Skeletal muscle satellite cell (primary cell): ENCODE data around the gene CDK6.

Source experiments
- H3K27me3 ChIP-seq: 2 replicates; pipeline ENCODE4 v1.7.0; 2013; ENCODE audit warnings: low read length; ENCODE audit not compliant: control insufficient read depth, insufficient read depth
- H3K36me3 ChIP-seq: 2 replicates; pipeline ENCODE4 v1.7.0; 2013; ENCODE audit warnings: mild to moderate bottlenecking, control low read depth, low read length; ENCODE audit not compliant: insufficient read depth
- H3K4me1 ChIP-seq: 2 replicates; pipeline ENCODE4 v1.7.0; 2013; ENCODE audit warnings: low read length; ENCODE audit not compliant: control insufficient read depth, insufficient read depth
- H3K4me2 ChIP-seq: 2 replicates; pipeline ENCODE4 v1.7.0; 2013; ENCODE audit warnings: mild to moderate bottlenecking, low read length
- H3K4me3 ChIP-seq: 2 replicates; pipeline ENCODE4 v1.7.0; 2013; ENCODE audit warnings: low read length
- H3K9ac ChIP-seq: 2 replicates; pipeline ENCODE4 v1.7.0; 2013; ENCODE audit warnings: mild to moderate bottlenecking, low read depth, low read length, moderate library complexity
- H3K9me3 ChIP-seq: replicated peaks from 2 replicates; pipeline ENCODE4 v1.7.0; 2013; ENCODE audit warnings: mild to moderate bottlenecking, control low read depth, low read length

CDK6 gene

DNA sequence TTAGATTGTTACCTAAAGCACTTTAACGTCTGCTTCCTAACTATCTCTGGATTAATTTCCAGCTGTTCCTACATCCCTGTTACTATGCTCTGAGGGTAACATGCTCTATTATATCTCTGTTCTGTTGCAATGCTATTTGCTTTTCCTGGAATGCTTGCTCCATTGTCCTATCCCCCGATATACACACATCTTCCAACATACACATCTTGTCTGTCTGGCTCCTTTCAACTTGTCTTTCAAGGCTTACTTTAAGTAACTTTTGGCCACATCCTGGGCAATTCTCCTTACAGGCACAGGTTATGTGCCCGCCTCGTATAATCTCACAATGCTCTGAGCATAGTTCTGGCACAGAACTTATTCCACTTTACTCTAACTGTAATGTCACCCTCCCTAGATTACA lies 96.2 kb downstream of the CDK6 start:
- Histone ChIP-seq H3K9ac (peak overlapping the region; percentile 0), H3K27me3 (no peaks in the 10 kb centered on the region), H3K36me3 (peaks cover 6% of the 10 kb centered on the region), H3K4me3 (no peak overlapping the region), H3K4me1 (peaks cover 49% of the 10 kb centered on the region), H3K9me3 (no peaks in the 10 kb centered on the region), H3K4me2 (peak overlapping the region; percentile 56)

DNA sequence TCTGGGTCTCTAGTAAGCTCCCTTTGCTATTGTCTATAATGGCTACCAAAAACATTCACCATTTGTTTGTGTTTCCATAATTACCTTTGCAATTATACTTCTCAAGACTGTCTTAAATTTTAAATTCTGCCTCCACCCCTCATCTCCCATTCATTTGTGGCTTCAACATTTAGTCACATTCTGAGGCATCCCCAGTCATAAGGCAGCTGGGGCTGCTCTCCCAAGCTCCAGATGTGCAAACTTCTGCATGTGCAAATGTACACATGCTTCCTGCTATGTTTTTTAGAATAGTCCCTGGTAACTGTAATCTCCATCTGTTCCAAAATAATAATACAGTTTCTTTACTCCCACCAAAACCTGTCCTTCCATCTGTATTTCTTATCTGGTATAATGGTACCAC lies 97.3 kb downstream of the CDK6 start:
- Histone ChIP-seq H3K27me3 (no peaks in the 10 kb centered on the region), H3K9me3 (no peaks in the 10 kb centered on the region), H3K4me2 (no peak overlapping the region), H3K36me3 (no peaks in the 10 kb centered on the region), H3K4me1 (peaks cover 54% of the 10 kb centered on the region), H3K9ac (no peak overlapping the region), H3K4me3 (no peak overlapping the region)

DNA sequence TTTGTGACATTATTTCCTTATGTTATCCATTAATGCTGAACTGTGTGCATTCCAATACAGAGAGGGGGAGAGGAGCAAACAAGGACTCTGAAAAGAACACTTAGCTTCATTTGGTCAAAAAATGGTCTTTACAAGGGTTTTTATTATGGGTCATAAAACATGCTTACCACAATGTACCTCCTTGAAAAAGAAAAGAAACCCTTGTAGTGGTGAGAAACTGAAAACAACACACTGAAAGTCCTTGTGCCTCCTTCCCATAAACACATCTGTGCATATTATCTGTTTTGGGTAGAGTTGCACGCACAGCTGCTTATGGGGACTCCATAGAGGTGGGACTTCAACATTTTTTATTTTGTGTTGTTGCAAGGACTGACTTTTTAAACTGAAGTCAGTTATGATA lies 98.7 kb downstream of the CDK6 start:
- H3K27me3 ChIP-seq: no peaks in the 10 kb centered on the region
- H3K9ac ChIP-seq: no peak overlapping the region
- no peak overlapping the region for H3K4me3 ChIP-seq
- peaks cover 55% of the 10 kb centered on the region for H3K4me1 ChIP-seq
- H3K9me3 ChIP-seq: no peaks in the 10 kb centered on the region
- H3K4me2 ChIP-seq: no peak overlapping the region
- no peaks in the 10 kb centered on the region for H3K36me3 ChIP-seq

DNA sequence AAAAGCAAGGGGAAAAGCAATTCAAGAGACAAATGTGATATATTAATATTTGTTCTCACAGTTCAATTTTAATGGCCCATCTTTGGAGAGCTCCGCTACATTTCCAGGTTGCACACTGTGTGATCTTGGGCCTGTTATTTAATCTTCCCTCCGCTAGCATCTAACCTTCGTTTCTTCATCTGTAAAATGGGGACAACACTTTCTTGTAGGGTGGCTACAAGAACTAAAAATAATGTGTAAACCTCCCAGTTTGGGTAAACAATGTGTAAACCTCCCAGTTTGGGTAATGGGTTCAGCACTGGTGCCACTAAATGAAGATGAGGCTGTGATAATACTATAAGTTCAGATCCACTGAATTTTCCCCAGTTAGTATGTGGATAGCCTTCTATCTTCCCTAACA lies 99.5 kb downstream of the CDK6 start:
- Histone ChIP-seq H3K9ac (no peak overlapping the region), H3K4me3 (no peak overlapping the region), H3K9me3 (no peaks in the 10 kb centered on the region), H3K4me2 (no peak overlapping the region), H3K36me3 (no peaks in the 10 kb centered on the region), H3K4me1 (peaks cover 58% of the 10 kb centered on the region), H3K27me3 (no peaks in the 10 kb centered on the region)

DNA sequence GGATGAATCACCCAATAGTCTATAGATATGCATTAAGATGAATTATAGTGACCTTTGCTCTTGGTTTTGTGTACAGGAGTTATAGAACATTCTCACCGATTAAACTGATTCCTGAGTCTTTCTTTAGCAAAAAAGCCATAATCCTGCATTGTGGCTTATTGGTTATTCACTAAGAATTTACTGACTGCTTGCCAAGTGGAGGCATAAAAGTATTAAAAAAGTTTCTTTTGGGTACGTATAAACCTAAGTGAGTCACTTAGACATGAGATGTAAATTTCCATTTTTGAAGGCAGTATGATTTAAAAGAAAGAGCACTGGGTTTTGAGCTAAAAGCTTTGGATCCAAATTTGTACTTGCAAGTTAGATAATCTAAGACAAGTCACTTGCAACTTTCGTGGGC lies 100.7 kb downstream of the CDK6 start:
- no peaks in the 10 kb centered on the region for H3K27me3 ChIP-seq
- H3K4me1 ChIP-seq: peaks cover 58% of the 10 kb centered on the region
- no peak overlapping the region for H3K9ac ChIP-seq
- H3K4me3 ChIP-seq: no peak overlapping the region
- no peaks in the 10 kb centered on the region for H3K36me3 ChIP-seq
- no peaks in the 10 kb centered on the region for H3K9me3 ChIP-seq
- peak overlapping the region; percentile 45 for H3K4me2 ChIP-seq

DNA sequence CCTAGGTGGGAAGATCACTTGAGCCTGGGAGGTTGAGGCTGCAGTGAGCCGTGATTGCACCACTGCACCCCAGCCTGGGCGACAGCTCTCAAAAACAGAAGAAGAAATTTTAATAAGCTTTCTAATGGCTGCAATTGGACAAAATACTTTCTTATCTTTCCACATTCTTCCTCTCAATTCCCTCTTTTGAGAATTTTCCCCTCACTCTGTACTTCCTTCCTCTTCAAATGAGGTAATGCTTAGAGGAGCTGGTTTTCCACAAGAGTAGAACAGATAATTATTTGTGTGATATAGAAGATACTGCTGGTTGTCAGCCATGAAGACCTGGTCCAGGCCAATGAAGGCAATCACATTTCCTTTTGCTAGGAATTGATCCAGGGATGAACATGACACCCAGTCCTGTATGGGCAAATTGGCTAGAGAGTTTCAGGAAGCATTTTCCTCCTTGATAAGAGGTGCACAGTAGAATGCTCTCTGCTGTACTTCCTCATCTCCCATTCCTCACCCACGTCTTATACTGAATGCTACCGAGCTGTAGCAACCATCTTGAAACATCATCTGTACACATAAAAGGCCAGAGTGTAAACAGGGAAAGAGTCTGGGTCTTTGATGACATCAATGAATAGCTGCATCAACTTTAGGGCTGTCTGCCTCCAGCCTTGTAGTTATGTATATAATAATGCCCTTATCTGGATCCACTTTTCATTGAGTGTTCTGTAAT lies 103.9 kb downstream of the CDK6 start:
- no peaks in the 10 kb centered on the region for H3K36me3 ChIP-seq

DNA sequence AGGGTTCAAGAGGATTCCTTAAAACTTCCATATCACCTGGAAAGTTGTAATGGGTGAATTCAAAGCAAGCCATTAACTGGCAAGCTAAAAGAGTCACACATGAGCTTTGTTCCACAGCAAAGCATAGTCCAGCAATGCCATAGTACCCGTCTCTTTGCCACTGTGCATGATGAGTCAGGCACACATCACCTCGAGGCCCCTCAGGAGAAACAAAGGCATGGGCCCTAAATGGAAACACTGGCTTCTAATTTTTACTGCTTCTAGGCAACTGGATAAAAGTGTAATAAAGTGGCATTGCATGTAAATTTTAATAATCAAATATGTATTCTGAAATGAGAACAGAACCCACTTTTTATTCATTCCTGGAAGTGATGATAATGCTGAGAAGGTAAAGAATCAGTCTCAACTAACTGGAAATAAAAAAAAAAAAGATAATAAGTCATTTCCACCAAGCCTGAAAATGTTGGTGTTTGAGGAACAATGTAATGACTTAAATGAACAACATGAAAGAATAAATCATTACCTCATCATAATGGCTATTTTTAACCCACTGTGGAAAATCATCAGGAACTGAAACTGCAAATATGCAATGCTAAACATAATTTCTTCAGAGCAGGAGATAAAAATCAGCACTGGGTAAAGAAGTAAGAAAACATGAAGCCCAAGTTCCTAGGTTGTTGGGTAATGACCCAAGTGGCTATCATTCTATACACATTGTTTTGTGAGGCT lies 104.9 kb downstream of the CDK6 start:
- Histone ChIP-seq H3K9ac (peak overlapping the region; percentile 14), H3K9me3 (no peaks in the 10 kb centered on the region), H3K4me2 (peak overlapping the region; percentile 39), H3K4me1 (peaks cover 58% of the 10 kb centered on the region), H3K36me3 (no peaks in the 10 kb centered on the region), H3K4me3 (peak overlapping the region; percentile 36), H3K27me3 (no peaks in the 10 kb centered on the region)

More for the DNA sequence above, 103.9 kb downstream of the CDK6 start:
- Histone ChIP-seq H3K4me3 (no peak overlapping the region), H3K4me2 (no peak overlapping the region), H3K27me3 (no peaks in the 10 kb centered on the region), H3K4me1 (peaks cover 55% of the 10 kb centered on the region), H3K9me3 (no peaks in the 10 kb centered on the region), H3K9ac (no peak overlapping the region)

DNA sequence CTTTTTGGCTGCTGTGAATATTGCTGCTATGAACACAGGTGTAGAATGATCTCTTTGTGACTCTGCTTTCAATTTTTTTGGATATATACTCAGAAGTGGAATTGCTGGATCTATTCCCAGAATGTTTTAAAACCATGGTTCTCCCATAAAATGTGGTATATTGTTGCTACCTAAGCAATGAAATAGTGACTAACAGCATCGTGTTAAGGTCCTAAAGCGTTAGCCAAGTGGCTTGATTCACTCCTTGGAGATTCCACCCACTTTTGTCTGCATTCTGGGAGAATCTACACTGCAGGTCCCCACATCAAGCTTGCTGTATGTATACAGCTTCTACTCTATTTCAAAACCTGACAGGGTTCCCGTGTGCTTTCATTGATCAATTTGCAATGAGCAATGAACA lies 105.6 kb downstream of the CDK6 start:
- H3K4me3 ChIP-seq: peak overlapping the region; percentile 36

DNA sequence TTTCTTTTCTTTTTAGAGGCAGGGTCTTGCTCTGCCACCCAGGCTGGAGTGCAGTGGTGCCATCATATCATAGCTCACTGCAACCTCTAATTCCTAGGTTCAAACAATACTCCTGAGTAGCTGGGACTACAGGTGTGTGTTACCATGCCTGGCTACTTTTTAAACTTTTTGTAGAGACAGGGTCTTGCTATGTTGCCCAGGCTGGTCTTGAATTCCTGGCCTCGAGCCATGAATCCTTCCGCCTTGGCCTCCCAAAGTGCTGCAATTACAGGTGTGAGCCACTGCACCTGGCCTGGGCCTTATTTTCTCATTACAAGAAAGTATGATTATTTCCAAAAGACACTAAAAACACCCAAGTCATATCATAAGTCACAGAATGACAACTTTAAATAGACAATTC lies 106.6 kb downstream of the CDK6 start:
- H3K36me3 ChIP-seq: peaks cover 7% of the 10 kb centered on the region
- H3K9ac ChIP-seq: no peak overlapping the region
- H3K27me3 ChIP-seq: no peaks in the 10 kb centered on the region
- H3K4me2 ChIP-seq: no peak overlapping the region
- no peaks in the 10 kb centered on the region for H3K9me3 ChIP-seq
- H3K4me3 ChIP-seq: no peak overlapping the region
- H3K4me1 ChIP-seq: peaks cover 42% of the 10 kb centered on the region

More for the DNA sequence above, 105.6 kb downstream of the CDK6 start:
- Histone ChIP-seq H3K27me3 (no peaks in the 10 kb centered on the region), H3K4me1 (peaks cover 51% of the 10 kb centered on the region), H3K9me3 (no peaks in the 10 kb centered on the region), H3K9ac (peak overlapping the region; percentile 14), H3K36me3 (no peaks in the 10 kb centered on the region), H3K4me2 (peak overlapping the region; percentile 39)

DNA sequence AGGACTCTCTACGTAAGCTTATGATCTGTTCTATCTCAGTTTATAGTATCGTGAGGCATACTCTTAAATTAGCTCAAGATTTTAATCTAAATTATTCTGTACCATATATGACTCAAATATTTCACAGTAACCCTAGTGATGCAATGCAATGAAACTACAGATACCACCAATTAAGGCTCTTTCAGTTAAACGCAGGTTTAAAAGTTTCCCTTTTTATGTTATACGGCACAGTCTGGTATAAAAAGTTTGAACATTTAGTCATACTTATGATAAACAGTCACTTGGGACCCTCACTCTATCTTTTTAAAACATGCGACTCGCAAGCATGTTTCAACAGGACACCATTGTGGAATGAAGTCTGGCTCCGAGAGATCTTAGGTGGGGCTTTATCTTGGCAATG lies 107.2 kb downstream of the CDK6 start:
- H3K36me3 ChIP-seq: peaks cover 13% of the 10 kb centered on the region
- H3K4me2 ChIP-seq: no peak overlapping the region
- H3K4me3 ChIP-seq: no peak overlapping the region
- no peaks in the 10 kb centered on the region for H3K27me3 ChIP-seq
- H3K9ac ChIP-seq: no peak overlapping the region
- H3K9me3 ChIP-seq: no peaks in the 10 kb centered on the region
- H3K4me1 ChIP-seq: peaks cover 46% of the 10 kb centered on the region

DNA sequence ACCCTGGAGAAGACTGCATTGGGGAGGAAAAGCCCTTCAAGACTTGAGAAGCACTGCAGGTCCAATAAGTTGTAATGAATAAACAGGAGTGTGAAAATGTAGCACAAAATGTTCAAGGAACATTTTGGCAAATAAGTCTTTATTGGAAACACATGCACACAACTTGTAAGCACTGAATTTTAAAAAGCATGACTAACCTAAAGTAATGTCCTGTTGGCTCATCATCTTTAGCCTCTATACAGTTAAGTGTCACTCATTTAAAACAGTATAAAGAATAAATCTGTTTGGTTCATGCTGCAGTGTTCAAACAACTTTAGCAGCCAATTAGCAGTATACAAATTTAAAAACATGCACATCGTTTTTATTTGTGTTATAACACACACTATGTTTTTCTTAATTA lies 108.6 kb downstream of the CDK6 start:
- Histone ChIP-seq H3K36me3 (peaks cover 17% of the 10 kb centered on the region), H3K9me3 (no peaks in the 10 kb centered on the region), H3K4me2 (peak overlapping the region; percentile 22), H3K9ac (no peak overlapping the region), H3K4me1 (peaks cover 60% of the 10 kb centered on the region), H3K4me3 (no peak overlapping the region), H3K27me3 (no peaks in the 10 kb centered on the region)
